Type B pancreatic cell (in vitro differentiated cells): ENCODE results near the gene CHRNA3. TPM values are rescaled to one million over a fixed set of nuclear protein-coding genes. Genes with fewer than 3 reads are reported as not detected.

Experiments
- DNase-seq: peaks from one replicate; pipeline ENCODE4 v3.0.0; 2021; ENCODE audit warnings: mixed read lengths; ENCODE audit not compliant: unreplicated experiment; ENCODE audit errors: extremely low spot score
- H3K27ac Mint-ChIP-seq: 2 replicates; pipeline ENCODE4 v1.8.0; 2021; ENCODE audit warnings: mild to moderate bottlenecking, mixed read lengths
- H3K27me3 Mint-ChIP-seq: 2 replicates; pipeline ENCODE4 v1.8.0; 2021; ENCODE audit warnings: mixed read lengths
- H3K36me3 Mint-ChIP-seq: 2 replicates; pipeline ENCODE4 v1.8.0; 2021; ENCODE audit warnings: mixed read lengths
- H3K4me1 Mint-ChIP-seq: one replicate; pipeline ENCODE4 v1.8.0; 2021; ENCODE audit warnings: mixed read lengths; ENCODE audit not compliant: unreplicated experiment
- H3K4me3 Mint-ChIP-seq: 2 replicates; pipeline ENCODE4 v1.8.0; 2021; ENCODE audit warnings: mild to moderate bottlenecking, mixed read lengths
- H3K9me3 Mint-ChIP-seq: 2 replicates; pipeline ENCODE4 v1.8.0; 2021; ENCODE audit warnings: mixed read lengths
- CTCF ChIP-seq: fragments of 200-600 bp; sonication (generic); conservative IDR thresholded peaks from 2 replicates; pipeline ENCODE4 v1.5.0; 2021; ENCODE audit warnings: antibody characterized with exemption, mild to moderate bottlenecking
- total RNA-seq: library from RNA; stranded (reverse); gene quantifications from 2 replicates; pipeline ENCODE4 v1.2.1, GENCODE V29; 2021; ENCODE audit warnings: low replicate concordance

CHRNA3 gene
- total RNA-seq, 1 donor from 2014 or later = 8.4 TPM

- H3K4me1 Mint-ChIP-seq = peaks cover 13% of the 10 kb centered on the region
- peaks cover 4% of the 10 kb centered on the region for H3K36me3 Mint-ChIP-seq
- peaks cover 54% of the 10 kb centered on the region for H3K27me3 Mint-ChIP-seq
- H3K27ac Mint-ChIP-seq = peak overlapping the region; percentile 85
- peak overlapping the region; percentile 83 for H3K4me3 Mint-ChIP-seq
- no peak for DNase-seq
- TF ChIP-seq CTCF = no peak
- H3K9me3 Mint-ChIP-seq = no peaks in the 10 kb centered on the region
Measured at GRCh38 chr15:78619022-78619950, 1.5 kb downstream of the CHRNA3 start.

GRCh38 chr15:78618490-78618934 lies 2.3 kb downstream of the CHRNA3 start:
- H3K36me3 Mint-ChIP-seq = peaks cover 4% of the 10 kb centered on the region
- DNase-seq = peak; percentile 91
- peak overlapping the region; percentile 85 for H3K27ac Mint-ChIP-seq
- H3K4me1 Mint-ChIP-seq = peaks cover 13% of the 10 kb centered on the region
- peak overlapping the region; percentile 83 for H3K4me3 Mint-ChIP-seq
- no peaks in the 10 kb centered on the region for H3K9me3 Mint-ChIP-seq
- peaks cover 51% of the 10 kb centered on the region for H3K27me3 Mint-ChIP-seq
- peak; percentile 93 for TF ChIP-seq CTCF

GRCh38 chr15:78618064-78618463 lies 2.7 kb downstream of the CHRNA3 start:
- DNase-seq = no peak
- peak overlapping the region; percentile 85 for H3K27ac Mint-ChIP-seq
- peaks cover 47% of the 10 kb centered on the region for H3K27me3 Mint-ChIP-seq
- H3K4me3 Mint-ChIP-seq = no peak overlapping the region
- no peaks in the 10 kb centered on the region for H3K9me3 Mint-ChIP-seq
- TF ChIP-seq CTCF = no peak
- peaks cover 13% of the 10 kb centered on the region for H3K4me1 Mint-ChIP-seq
- peaks cover 4% of the 10 kb centered on the region for H3K36me3 Mint-ChIP-seq

GRCh38 chr15:78617516-78617915 lies 3.3 kb downstream of the CHRNA3 start:
- TF ChIP-seq CTCF = no peak
- H3K4me3 Mint-ChIP-seq = no peak overlapping the region
- no peak overlapping the region for H3K27ac Mint-ChIP-seq

GRCh38 chr15:78617076-78617475 lies 3.7 kb downstream of the CHRNA3 start:
- Mint-ChIP-seq H3K9me3 (no peaks in the 10 kb centered on the region), H3K4me3 (no peak overlapping the region), H3K27ac (no peak overlapping the region), H3K4me1 (peaks cover 13% of the 10 kb centered on the region), H3K36me3 (peaks cover 4% of the 10 kb centered on the region), H3K27me3 (peaks cover 37% of the 10 kb centered on the region)
- no peak for DNase-seq
- TF ChIP-seq CTCF = no peak

More at GRCh38 chr15:78617516-78617915, 3.3 kb downstream of the CHRNA3 start:
- H3K9me3 Mint-ChIP-seq = no peaks in the 10 kb centered on the region
- no peak for DNase-seq
- peaks cover 13% of the 10 kb centered on the region for H3K4me1 Mint-ChIP-seq
- peaks cover 4% of the 10 kb centered on the region for H3K36me3 Mint-ChIP-seq
- peaks cover 41% of the 10 kb centered on the region for H3K27me3 Mint-ChIP-seq
